ENCODE measurements around the gene PLEKHM2.

PLEKHM2 gene

DNA sequence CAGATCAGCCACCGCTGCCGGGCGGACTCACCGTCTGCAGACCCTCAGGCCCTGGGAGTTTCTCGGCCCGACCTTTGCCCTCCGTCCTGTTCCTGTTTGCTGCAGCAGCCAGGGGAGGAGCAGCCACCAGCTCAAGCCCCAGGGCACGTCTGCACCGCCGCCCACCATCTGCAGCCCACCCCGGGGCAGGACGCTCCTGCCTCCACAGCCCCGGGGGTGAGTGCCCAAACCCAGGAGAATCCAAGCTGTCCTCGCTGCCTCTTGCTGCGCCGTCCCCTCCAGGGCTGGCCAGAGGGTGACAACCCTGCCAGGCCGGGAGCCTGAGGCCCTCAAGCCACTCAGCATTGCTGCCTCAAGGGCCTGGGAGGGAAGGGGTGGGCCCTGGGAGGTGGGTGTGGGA lies 50.8 kb downstream of the PLEKHM2 start:
- no peak for TF ChIP-seq TAF1 (IDR thresholded peaks at IDR 0.05; ENCODE audit: low read depth)

DNA sequence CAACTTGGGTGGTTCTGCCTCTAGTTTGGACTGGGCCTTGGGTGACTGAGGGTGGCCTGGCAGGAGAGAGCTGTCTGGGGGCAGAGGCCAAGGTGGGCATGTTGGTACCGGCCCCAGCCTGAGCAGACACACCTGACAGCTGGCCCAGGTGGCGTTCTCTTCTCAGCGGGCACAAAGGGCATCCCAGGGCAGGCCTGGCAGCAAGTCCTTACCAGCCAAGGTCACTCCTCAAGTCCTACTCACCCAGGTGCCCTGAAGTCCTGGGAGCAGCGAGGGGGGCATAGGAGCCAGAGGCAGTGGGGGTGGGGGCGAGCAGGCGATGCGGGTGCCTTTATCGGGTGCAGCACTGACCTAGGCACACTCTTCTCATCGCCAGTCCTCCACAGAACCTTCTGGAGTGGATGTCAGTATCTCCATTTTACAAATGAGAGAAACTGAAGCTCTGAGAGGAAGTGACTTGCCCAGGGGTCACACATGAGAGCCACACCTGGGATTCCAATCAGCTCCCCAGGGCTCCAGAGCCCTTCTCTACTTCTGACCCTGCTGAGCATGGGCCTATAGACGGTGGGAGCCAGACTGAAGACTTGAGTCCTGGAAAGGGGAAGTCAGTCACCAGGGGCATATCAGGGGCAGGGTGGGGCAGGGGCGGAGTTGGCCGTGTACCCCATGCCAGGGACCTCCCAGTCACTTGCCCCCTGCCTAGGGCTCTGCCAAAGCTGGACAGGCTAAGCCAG lies 51.4 kb downstream of the PLEKHM2 start:
- TF ChIP-seq RAD21 (IDR thresholded peaks at IDR 0.05; ENCODE audit: low read depth) = no peak
- TF ChIP-seq USF1 (IDR thresholded peaks at IDR 0.05) = no peak
- TF ChIP-seq, protein P1, sequence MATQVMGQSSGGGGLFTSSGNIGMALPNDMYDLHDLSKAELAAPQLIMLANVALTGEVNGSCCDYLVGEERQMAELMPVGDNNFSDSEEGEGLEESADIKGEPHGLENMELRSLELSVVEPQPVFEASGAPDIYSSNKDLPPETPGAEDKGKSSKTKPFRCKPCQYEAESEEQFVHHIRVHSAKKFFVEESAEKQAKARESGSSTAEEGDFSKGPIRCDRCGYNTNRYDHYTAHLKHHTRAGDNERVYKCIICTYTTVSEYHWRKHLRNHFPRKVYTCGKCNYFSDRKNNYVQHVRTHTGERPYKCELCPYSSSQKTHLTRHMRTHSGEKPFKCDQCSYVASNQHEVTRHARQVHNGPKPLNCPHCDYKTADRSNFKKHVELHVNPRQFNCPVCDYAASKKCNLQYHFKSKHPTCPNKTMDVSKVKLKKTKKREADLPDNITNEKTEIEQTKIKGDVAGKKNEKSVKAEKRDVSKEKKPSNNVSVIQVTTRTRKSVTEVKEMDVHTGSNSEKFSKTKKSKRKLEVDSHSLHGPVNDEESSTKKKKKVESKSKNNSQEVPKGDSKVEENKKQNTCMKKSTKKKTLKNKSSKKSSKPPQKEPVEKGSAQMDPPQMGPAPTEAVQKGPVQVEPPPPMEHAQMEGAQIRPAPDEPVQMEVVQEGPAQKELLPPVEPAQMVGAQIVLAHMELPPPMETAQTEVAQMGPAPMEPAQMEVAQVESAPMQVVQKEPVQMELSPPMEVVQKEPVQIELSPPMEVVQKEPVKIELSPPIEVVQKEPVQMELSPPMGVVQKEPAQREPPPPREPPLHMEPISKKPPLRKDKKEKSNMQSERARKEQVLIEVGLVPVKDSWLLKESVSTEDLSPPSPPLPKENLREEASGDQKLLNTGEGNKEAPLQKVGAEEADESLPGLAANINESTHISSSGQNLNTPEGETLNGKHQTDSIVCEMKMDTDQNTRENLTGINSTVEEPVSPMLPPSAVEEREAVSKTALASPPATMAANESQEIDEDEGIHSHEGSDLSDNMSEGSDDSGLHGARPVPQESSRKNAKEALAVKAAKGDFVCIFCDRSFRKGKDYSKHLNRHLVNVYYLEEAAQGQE (IDR thresholded peaks at IDR 0.05; ENCODE audit: low read depth) = no peak
- TF ChIP-seq NFIC (IDR thresholded peaks at IDR 0.05) = no peak
- TF ChIP-seq FOXM1 (IDR thresholded peaks at IDR 0.05; ENCODE audit: borderline replicate concordance, low read depth) = no peak
- no peak for TF ChIP-seq TCF12 (IDR thresholded peaks at IDR 0.05; ENCODE audit: low read depth)
- TF ChIP-seq EGR1 (IDR thresholded peaks at IDR 0.05) = no peak
- no peak for TF ChIP-seq EP300 (IDR thresholded peaks at IDR 0.05; ENCODE audit: borderline replicate concordance)
- TF ChIP-seq CEBPB (IDR thresholded peaks at IDR 0.05) = no peak
- TF ChIP-seq ZBTB7A (IDR thresholded peaks at IDR 0.05; ENCODE audit: low read depth) = no peak
- TF ChIP-seq, protein P2, sequence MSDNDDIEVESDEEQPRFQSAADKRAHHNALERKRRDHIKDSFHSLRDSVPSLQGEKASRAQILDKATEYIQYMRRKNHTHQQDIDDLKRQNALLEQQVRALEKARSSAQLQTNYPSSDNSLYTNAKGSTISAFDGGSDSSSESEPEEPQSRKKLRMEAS (IDR thresholded peaks at IDR 0.05) = no peak
- no peak for TF ChIP-seq YY1 (IDR thresholded peaks at IDR 0.05; ENCODE audit: low read depth)
- TF ChIP-seq TAF1 (IDR thresholded peaks at IDR 0.05; ENCODE audit: low read depth) = no peak
- TF ChIP-seq CREB1 (IDR thresholded peaks at IDR 0.05; ENCODE audit: low read depth) = no peak

DNA sequence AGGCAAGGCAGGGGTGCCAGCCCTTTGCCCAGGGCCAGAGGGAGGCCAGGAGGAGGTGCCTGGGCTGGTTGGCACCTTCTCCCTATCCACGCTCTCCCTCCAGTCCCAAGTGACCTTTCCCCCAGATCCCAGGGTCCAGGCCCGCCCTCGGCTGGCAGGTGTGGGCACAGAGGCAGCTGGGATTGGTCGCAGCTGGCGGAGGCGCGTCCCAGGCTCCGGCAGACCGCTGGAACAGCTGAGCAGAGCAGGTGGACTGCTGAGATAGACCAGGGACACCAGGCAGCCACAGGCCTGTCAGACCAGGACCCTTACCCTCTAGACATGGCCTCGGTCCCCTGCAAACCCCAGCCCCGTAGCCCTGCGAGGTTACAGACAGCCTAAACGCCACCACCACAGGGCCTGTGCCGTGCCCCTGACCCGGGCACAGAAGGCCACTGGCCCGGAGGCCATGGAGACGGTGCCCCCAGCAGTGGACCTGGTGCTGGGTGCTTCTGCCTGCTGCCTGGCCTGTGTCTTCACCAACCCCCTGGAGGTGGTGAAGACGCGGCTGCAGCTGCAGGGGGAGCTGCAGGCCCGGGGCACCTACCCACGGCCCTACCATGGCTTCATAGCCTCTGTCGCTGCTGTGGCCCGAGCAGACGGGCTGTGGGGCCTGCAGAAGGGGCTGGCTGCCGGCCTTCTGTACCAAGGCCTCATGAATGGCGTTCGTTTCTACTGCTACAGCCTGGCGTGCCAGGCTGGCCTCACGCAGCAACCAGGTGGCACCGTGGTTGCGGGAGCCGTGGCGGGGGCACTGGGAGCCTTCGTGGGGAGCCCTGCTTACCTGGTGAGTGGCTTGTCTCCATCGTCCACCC lies 52.1 kb downstream of the PLEKHM2 start, which contains the start of gene SLC25A34:
Gene SLC25A34 (plus strand): TSS at position 221 of the 854 bp plus-strand sequence. CDS start 228 bp downstream, at position 449.
- TF ChIP-seq CREB1 (IDR thresholded peaks at IDR 0.05; ENCODE audit: low read depth) (no peak), TCF12 (IDR thresholded peaks at IDR 0.05; ENCODE audit: low read depth) (peak; percentile 39; the same call in 1 of the 2 replicates), TAF1 (IDR thresholded peaks at IDR 0.05; ENCODE audit: low read depth) (no peak), NFIC (IDR thresholded peaks at IDR 0.05) (0 out of 2 replicates have a peak, but pooled peaks have one; percentile 22)

DNA sequence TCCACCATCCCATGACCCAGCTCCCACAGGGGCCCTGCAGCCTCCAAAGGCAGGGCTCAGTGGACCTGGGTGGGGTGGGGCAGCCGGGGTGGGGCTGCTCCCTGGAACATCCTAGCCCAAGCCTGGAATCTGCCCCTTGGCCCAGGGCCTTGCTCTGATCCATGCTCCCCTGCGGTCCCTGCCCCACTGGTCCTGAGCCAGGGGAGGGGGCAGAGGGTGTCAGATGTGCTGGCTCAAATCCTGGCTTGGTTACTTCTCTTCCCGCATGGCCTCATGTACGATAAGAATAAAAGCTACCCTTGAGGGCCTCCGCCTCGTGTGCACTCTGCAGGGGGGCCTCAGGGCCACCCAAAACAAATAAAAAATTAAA lies 52.8 kb downstream of the PLEKHM2 start:
- TF ChIP-seq EP300 (IDR thresholded peaks at IDR 0.05; ENCODE audit: borderline replicate concordance) = no peak
- no peak for TF ChIP-seq YY1 (IDR thresholded peaks at IDR 0.05; ENCODE audit: low read depth)
- TF ChIP-seq FOXM1 (IDR thresholded peaks at IDR 0.05; ENCODE audit: borderline replicate concordance, low read depth) = no peak
- no peak for TF ChIP-seq CEBPB (IDR thresholded peaks at IDR 0.05)
- TF ChIP-seq, protein P2 (IDR thresholded peaks at IDR 0.05) = no peak
- TF ChIP-seq TCF12 (IDR thresholded peaks at IDR 0.05; ENCODE audit: low read depth) = no peak
- TF ChIP-seq, protein P1 (IDR thresholded peaks at IDR 0.05; ENCODE audit: low read depth) = no peak
- no peak for TF ChIP-seq EGR1 (IDR thresholded peaks at IDR 0.05)
- TF ChIP-seq NFIC (IDR thresholded peaks at IDR 0.05) = no peak
- no peak for TF ChIP-seq TEAD4 (IDR thresholded peaks at IDR 0.05)
- no peak for TF ChIP-seq RAD21 (IDR thresholded peaks at IDR 0.05; ENCODE audit: low read depth)
- no peak for TF ChIP-seq CREB1 (IDR thresholded peaks at IDR 0.05; ENCODE audit: low read depth)
- TF ChIP-seq ZBTB7A (IDR thresholded peaks at IDR 0.05; ENCODE audit: low read depth) = no peak

GRCh38 chr1:15737324-15738319 lies 53.5 kb downstream of the PLEKHM2 start:
- no peak for TF ChIP-seq ZBTB7A (IDR thresholded peaks at IDR 0.05; ENCODE audit: low read depth)
- no peak for TF ChIP-seq CEBPB (IDR thresholded peaks at IDR 0.05)
- no peak for TF ChIP-seq EGR1 (IDR thresholded peaks at IDR 0.05)
- no peak for TF ChIP-seq YY1 (IDR thresholded peaks at IDR 0.05; ENCODE audit: low read depth)
- no peak for TF ChIP-seq TAF1 (IDR thresholded peaks at IDR 0.05; ENCODE audit: low read depth)
- TF ChIP-seq USF1 (IDR thresholded peaks at IDR 0.05) = no peak
- TF ChIP-seq, protein P1 (IDR thresholded peaks at IDR 0.05; ENCODE audit: low read depth) = no peak
- TF ChIP-seq EP300 (IDR thresholded peaks at IDR 0.05; ENCODE audit: borderline replicate concordance) = no peak
- TF ChIP-seq RAD21 (IDR thresholded peaks at IDR 0.05; ENCODE audit: low read depth) = no peak
- no peak for TF ChIP-seq FOXM1 (IDR thresholded peaks at IDR 0.05; ENCODE audit: borderline replicate concordance, low read depth)
- TF ChIP-seq NFIC (IDR thresholded peaks at IDR 0.05) = no peak
- TF ChIP-seq TCF12 (IDR thresholded peaks at IDR 0.05; ENCODE audit: low read depth) = no peak
- TF ChIP-seq CREB1 (IDR thresholded peaks at IDR 0.05; ENCODE audit: low read depth) = no peak
- no peak for TF ChIP-seq TEAD4 (IDR thresholded peaks at IDR 0.05)
- TF ChIP-seq, protein P2 (IDR thresholded peaks at IDR 0.05) = no peak
